ENCODE measurements around the gene L1TD1. TPM values are rescaled to one million over a fixed set of nuclear protein-coding genes. Genes with fewer than 3 reads are reported as not detected.

L1TD1 gene
- total and polyA plus RNA-seq, 2 of the 13 experiments (the other 11 are each of a cell fraction or from before 2014, with no cell fraction given), result not detected

DNA sequence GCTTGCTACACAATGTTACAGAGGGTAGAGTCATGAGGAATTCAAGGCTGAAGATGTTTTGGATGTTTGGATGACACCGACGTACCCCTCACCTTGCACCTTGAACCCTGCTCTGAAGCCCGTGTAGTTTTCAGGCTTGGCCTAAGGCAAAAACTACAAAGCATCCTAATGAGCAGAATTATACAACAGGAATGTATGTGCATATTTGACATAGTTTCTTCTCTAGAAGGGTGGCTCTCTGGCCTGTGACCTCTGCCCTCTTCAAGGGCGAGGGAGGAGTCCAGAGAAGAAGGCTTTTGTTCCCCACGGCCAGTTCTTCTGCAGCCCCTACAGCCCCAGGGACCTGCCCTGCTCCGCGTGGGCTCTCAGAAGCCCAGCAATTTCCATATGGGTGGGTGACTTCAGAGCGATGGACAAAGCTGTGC, 43.3 kb downstream of the L1TD1 start (continued):
- peak; percentile 19; the same call in 1 of the 2 replicates for TF ChIP-seq CREB1 (IDR thresholded peaks at IDR 0.05)
- peak; percentile 81 for TF ChIP-seq CREB1 (CRISPR knock-in tag; IDR thresholded peaks at IDR 0.05)
- 0 out of 2 replicates have a peak, but pooled peaks have one; percentile 30 for TF ChIP-seq ZNF230 (CRISPR knock-in tag; IDR thresholded peaks at IDR 0.05)
- TF ChIP-seq ZNF17 (CRISPR knock-in tag; IDR thresholded peaks at IDR 0.05), result no peak
- TF ChIP-seq ZNF552 (CRISPR knock-in tag; IDR thresholded peaks at IDR 0.05; ENCODE audit: borderline replicate concordance), result peak; percentile 45; the same call in 1 of the 2 replicates
- TF ChIP-seq ZNF746 (CRISPR knock-in tag; IDR thresholded peaks at IDR 0.05), result no peak
- TF ChIP-seq HOXD1 (CRISPR knock-in tag; IDR thresholded peaks at IDR 0.05), result 0 out of 2 replicates have a peak, but pooled peaks have one; percentile 42
- TF ChIP-seq HOXA5 (CRISPR knock-in tag; IDR thresholded peaks at IDR 0.05), result no peak
- peak; percentile 54 for TF ChIP-seq XRCC5 (optimal IDR thresholded peaks at IDR 0.05; ENCODE audit: low read length)
- TF ChIP-seq, protein P1, sequence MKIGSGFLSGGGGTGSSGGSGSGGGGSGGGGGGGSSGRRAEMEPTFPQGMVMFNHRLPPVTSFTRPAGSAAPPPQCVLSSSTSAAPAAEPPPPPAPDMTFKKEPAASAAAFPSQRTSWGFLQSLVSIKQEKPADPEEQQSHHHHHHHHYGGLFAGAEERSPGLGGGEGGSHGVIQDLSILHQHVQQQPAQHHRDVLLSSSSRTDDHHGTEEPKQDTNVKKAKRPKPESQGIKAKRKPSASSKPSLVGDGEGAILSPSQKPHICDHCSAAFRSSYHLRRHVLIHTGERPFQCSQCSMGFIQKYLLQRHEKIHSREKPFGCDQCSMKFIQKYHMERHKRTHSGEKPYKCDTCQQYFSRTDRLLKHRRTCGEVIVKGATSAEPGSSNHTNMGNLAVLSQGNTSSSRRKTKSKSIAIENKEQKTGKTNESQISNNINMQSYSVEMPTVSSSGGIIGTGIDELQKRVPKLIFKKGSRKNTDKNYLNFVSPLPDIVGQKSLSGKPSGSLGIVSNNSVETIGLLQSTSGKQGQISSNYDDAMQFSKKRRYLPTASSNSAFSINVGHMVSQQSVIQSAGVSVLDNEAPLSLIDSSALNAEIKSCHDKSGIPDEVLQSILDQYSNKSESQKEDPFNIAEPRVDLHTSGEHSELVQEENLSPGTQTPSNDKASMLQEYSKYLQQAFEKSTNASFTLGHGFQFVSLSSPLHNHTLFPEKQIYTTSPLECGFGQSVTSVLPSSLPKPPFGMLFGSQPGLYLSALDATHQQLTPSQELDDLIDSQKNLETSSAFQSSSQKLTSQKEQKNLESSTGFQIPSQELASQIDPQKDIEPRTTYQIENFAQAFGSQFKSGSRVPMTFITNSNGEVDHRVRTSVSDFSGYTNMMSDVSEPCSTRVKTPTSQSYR (CRISPR knock-in tag; IDR thresholded peaks at IDR 0.05; ENCODE audit: borderline replicate concordance), result no peak; the same call in 1 of the 2 replicates
- TF ChIP-seq, protein P2, sequence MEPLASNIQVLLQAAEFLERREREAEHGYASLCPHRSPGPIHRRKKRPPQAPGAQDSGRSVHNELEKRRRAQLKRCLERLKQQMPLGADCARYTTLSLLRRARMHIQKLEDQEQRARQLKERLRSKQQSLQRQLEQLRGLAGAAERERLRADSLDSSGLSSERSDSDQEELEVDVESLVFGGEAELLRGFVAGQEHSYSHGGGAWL (CRISPR knock-in tag; IDR thresholded peaks at IDR 0.05), result no peak
- TF ChIP-seq, protein P3, sequence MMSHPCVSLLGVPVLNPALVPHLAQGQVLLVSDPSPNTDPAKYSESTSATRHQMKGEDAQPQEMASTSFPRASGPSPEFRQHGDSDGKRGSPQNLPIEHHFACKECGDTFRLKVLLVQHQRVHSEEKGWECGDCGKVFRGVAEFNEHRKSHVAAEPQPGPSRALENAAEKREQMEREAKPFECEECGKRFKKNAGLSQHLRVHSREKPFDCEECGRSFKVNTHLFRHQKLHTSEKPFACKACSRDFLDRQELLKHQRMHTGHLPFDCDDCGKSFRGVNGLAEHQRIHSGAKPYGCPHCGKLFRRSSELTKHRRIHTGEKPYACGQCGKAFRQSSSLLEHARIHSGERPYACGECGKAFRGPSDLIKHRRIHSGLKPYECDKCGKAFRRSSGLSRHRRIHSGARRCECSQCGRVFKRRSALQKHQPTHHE (CRISPR knock-in tag; IDR thresholded peaks at IDR 0.05; ENCODE audit: borderline replicate concordance), result no peak
- no peak for TF ChIP-seq ZNF251 (CRISPR knock-in tag; IDR thresholded peaks at IDR 0.05)
- TF ChIP-seq, protein P4, sequence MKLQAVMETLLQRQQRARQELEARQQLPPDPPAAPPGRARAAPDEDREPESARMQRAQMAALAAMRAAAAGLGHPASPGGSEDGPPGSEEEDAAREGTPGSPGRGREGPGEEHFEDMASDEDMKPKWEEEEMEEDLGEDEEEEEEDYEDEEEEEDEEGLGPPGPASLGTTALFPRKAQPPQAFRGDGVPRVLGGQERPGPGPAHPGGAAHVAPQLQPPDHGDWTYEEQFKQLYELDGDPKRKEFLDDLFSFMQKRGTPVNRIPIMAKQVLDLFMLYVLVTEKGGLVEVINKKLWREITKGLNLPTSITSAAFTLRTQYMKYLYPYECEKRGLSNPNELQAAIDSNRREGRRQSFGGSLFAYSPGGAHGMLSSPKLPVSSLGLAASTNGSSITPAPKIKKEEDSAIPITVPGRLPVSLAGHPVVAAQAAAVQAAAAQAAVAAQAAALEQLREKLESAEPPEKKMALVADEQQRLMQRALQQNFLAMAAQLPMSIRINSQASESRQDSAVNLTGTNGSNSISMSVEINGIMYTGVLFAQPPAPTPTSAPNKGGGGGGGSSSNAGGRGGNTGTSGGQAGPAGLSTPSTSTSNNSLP (IDR thresholded peaks at IDR 0.05; ENCODE audit: low read depth, low read length), result peak; percentile 41; the same call in 1 of the 2 replicates
- TF ChIP-seq ZNF263 (CRISPR knock-in tag; IDR thresholded peaks at IDR 0.05), result peak; percentile 63; the same call in 1 of the 2 replicates
- no peak for TF ChIP-seq MLLT10 (CRISPR knock-in tag; IDR thresholded peaks at IDR 0.05)
- TF ChIP-seq PCBP1 (IDR thresholded peaks at IDR 0.05; ENCODE audit: borderline replicate concordance, low read depth, low read length), result no peak
- TF ChIP-seq, protein P5, sequence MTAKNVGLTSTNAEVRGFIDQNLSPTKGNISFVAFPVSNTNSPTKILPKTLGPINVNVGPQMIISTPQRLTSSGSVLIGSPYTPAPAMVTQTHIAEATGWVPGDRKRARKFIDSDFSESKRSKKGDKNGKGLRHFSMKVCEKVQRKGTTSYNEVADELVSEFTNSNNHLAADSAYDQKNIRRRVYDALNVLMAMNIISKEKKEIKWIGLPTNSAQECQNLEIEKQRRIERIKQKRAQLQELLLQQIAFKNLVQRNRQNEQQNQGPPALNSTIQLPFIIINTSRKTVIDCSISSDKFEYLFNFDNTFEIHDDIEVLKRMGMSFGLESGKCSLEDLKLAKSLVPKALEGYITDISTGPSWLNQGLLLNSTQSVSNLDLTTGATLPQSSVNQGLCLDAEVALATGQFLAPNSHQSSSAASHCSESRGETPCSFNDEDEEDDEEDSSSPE (CRISPR knock-in tag; IDR thresholded peaks at IDR 0.05), result no peak
- TF ChIP-seq ZMAT3 (CRISPR knock-in tag; conservative IDR thresholded peaks at IDR 0.05), result no peak
- TF ChIP-seq ZNF34 (CRISPR knock-in tag; IDR thresholded peaks at IDR 0.05; ENCODE audit: borderline replicate concordance), result no peak
- peak; percentile 38; the same call in 1 of the 2 replicates for TF ChIP-seq BHLHE40 (IDR thresholded peaks at IDR 0.05; ENCODE audit: low read length)
- TF ChIP-seq AKAP8 (CRISPR knock-in tag; IDR thresholded peaks at IDR 0.05), result no peak
- TF ChIP-seq CBX2 (IDR thresholded peaks at IDR 0.05; ENCODE audit: low read depth, low read length), result no peak
- TF ChIP-seq CBX2 (CRISPR knock-in tag; IDR thresholded peaks at IDR 0.05; ENCODE audit: low read depth), result no peak
- TF ChIP-seq MEIS1 (CRISPR knock-in tag; IDR thresholded peaks at IDR 0.05; ENCODE audit: borderline replicate concordance), result no peak
- TF ChIP-seq MAF1 (CRISPR knock-in tag; IDR thresholded peaks at IDR 0.05; ENCODE audit: borderline replicate concordance), result no peak
